ENCODE data around the gene FEN1. TPM values are rescaled to one million over a fixed set of nuclear protein-coding genes. Genes with fewer than 3 reads are reported as not detected.

FEN1 gene
- total and polyA plus RNA-seq, 2 of the 13 experiments (the other 11 are each of a cell fraction or from before 2014, with no cell fraction given), result 12.4 to 102 TPM

GRCh38 chr11:61827571-61828378 lies 35.1 kb downstream of the FEN1 start, which contains the start of gene FADS2 (continued):
- TF ChIP-seq ASH2L (IDR thresholded peaks at IDR 0.05; ENCODE audit: insufficient read length, low read depth, low read length) (no peak), ZNF34 (CRISPR knock-in tag; IDR thresholded peaks at IDR 0.05; ENCODE audit: borderline replicate concordance) (no peak), ZFP41 (CRISPR knock-in tag; IDR thresholded peaks at IDR 0.05; ENCODE audit: borderline replicate concordance) (no peak), TIGD3 (CRISPR knock-in tag; IDR thresholded peaks at IDR 0.05; ENCODE audit: borderline replicate concordance) (no peak), XRCC5 (optimal IDR thresholded peaks at IDR 0.05; ENCODE audit: low read length) (no peak), ZNF660 (CRISPR knock-in tag; IDR thresholded peaks at IDR 0.05; ENCODE audit: borderline replicate concordance, low read depth) (no peak), ZNF746 (CRISPR knock-in tag; IDR thresholded peaks at IDR 0.05) (peak; percentile 95), RXRA (CRISPR knock-in tag; IDR thresholded peaks at IDR 0.05) (peak; percentile 7; the same call in 1 of the 2 replicates), KAT8 (CRISPR knock-in tag; IDR thresholded peaks at IDR 0.05) (no peak), ZBTB1 (CRISPR knock-in tag; IDR thresholded peaks at IDR 0.05; ENCODE audit: borderline replicate concordance) (no peak), KLF13 (CRISPR knock-in tag; IDR thresholded peaks at IDR 0.05) (0 out of 2 replicates have a peak, but pooled peaks have one; percentile 23), RORA (CRISPR knock-in tag; IDR thresholded peaks at IDR 0.05) (no peak), HNRNPK (IDR thresholded peaks at IDR 0.05; ENCODE audit: low read depth, low read length, poor library complexity, severe bottlenecking) (peak; percentile 24), ZNF556 (CRISPR knock-in tag; IDR thresholded peaks at IDR 0.05; ENCODE audit: borderline replicate concordance) (no peak), NCOA1 (CRISPR knock-in tag; IDR thresholded peaks at IDR 0.05) (no peak; the same call in 1 of the 2 replicates), ZNF513 (CRISPR knock-in tag; conservative IDR thresholded peaks at IDR 0.05) (no peak), MZF1 (CRISPR knock-in tag; IDR thresholded peaks at IDR 0.05; ENCODE audit: borderline replicate concordance) (no peak)
- TF ChIP-seq, protein P1, sequence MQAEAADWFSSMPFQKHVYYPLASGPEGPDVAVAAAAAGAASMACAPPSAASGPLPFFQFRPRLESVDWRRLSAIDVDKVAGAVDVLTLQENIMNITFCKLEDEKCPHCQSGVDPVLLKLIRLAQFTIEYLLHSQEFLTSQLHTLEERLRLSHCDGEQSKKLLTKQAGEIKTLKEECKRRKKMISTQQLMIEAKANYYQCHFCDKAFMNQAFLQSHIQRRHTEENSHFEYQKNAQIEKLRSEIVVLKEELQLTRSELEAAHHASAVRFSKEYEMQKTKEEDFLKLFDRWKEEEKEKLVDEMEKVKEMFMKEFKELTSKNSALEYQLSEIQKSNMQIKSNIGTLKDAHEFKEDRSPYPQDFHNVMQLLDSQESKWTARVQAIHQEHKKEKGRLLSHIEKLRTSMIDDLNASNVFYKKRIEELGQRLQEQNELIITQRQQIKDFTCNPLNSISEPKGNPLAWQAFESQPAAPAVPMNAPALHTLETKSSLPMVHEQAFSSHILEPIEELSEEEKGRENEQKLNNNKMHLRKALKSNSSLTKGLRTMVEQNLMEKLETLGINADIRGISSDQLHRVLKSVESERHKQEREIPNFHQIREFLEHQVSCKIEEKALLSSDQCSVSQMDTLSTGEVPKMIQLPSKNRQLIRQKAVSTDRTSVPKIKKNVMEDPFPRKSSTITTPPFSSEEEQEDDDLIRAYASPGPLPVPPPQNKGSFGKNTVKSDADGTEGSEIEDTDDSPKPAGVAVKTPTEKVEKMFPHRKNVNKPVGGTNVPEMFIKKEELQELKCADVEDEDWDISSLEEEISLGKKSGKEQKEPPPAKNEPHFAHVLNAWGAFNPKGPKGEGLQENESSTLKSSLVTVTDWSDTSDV (CRISPR knock-in tag; IDR thresholded peaks at IDR 0.05), result peak; percentile 77; the same call in 1 of the 2 replicates
